IMR-90 (cell line): ENCODE results near the gene SYT2.

ENCODE experiments used
- BHLHE40 ChIP-seq: fragments of 150-350 bp; IDR thresholded peaks from 2 replicates; pipeline ENCODE4 v1.6.1; 2016; ENCODE audit warnings: mild to moderate bottlenecking, low read depth, low read length
- CHD1 ChIP-seq: IDR thresholded peaks from 2 replicates; pipeline ENCODE4 v1.6.1; 2012; ENCODE audit warnings: low read depth, low read length, improper control_type of control experiment
- CTCF ChIP-seq: conservative IDR thresholded peaks from 2 replicates; pipeline ENCODE4 v1.5.1; 2012; ENCODE audit warnings: mild to moderate bottlenecking, low read depth, low read length, improper control_type of control experiment
- MAFK ChIP-seq: IDR thresholded peaks from 2 replicates; pipeline ENCODE4 v1.6.1; 2012; ENCODE audit warnings: low read depth, low read length, improper control_type of control experiment
- MAZ ChIP-seq: IDR thresholded peaks from 2 replicates; pipeline ENCODE4 v1.6.1; 2012; ENCODE audit warnings: low read depth, mild to moderate bottlenecking, low read length, improper control_type of control experiment, moderate library complexity, borderline replicate concordance
- MXI1 ChIP-seq: IDR thresholded peaks from 2 replicates; pipeline ENCODE4 v1.6.1; 2012; ENCODE audit warnings: low read depth, mild to moderate bottlenecking, low read length, moderate library complexity, borderline replicate concordance
- POLR2A ChIP-seq: IDR thresholded peaks from 2 replicates; pipeline ENCODE4 v1.6.1; 2012; ENCODE audit warnings: mild to moderate bottlenecking, low read depth, low read length
- RFX5 ChIP-seq: IDR thresholded peaks from 2 replicates; pipeline ENCODE4 v1.8.0; 2012; ENCODE audit warnings: low read depth, mild to moderate bottlenecking, low read length, moderate library complexity
- SMC3 ChIP-seq: fragments of 150-350 bp; IDR thresholded peaks from 2 replicates; pipeline ENCODE4 v1.6.1; 2016; ENCODE audit warnings: low read depth, mild to moderate bottlenecking, antibody characterized with exemption, low read length, moderate library complexity
- TF ChIP-seq, protein P1 (sequence below): fragments of 150-350 bp; IDR thresholded peaks from 2 replicates; pipeline ENCODE4 v1.6.1; 2017; ENCODE audit warnings: mild to moderate bottlenecking, antibody characterized with exemption, low read length, low read depth

DNA sequence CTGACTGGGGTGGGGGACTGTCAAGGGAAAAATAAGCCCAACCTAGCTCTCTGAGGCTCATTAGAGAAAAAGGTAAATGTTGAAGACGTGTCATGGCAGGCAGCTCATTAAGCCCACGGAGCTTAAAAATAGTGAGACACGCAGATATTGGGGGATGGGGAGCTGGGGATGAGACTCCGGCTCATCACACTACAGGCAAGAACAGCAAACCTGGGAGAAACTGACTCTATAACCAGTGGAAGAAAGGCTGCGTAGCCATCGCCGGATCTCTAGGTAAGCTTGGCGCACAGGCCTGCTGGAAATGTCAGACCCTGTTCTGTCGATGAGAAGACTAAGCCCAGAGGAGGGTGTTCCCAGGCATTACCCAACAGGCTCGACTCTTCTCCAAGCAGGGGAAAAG is 78.0 kb downstream of the SYT2 start:
- TF ChIP-seq CTCF (no peak), CHD1 (no peak), POLR2A (no peak), BHLHE40 (no peak), SMC3 (no peak), MAFK (no peak), RFX5 (no peak), MXI1 (no peak), MAZ (no peak)
- TF ChIP-seq, protein P1, sequence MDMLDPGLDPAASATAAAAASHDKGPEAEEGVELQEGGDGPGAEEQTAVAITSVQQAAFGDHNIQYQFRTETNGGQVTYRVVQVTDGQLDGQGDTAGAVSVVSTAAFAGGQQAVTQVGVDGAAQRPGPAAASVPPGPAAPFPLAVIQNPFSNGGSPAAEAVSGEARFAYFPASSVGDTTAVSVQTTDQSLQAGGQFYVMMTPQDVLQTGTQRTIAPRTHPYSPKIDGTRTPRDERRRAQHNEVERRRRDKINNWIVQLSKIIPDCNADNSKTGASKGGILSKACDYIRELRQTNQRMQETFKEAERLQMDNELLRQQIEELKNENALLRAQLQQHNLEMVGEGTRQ, result no peak
